HepG2 (cell line): ENCODE measurements around the gene MRM2. TPM values are rescaled to one million over a fixed set of nuclear protein-coding genes. Genes with fewer than 3 reads are reported as not detected.

Experiments
- ATAC-seq: fragments of 200-7000 bp; cut with Tn5 transposase; 3 replicates; pipeline ENCODE4 v1.9.1; 2020; ENCODE audit warnings: mild to moderate bottlenecking, moderate library complexity
- BruUV-seq: library from RNA; stranded (reverse); fragments of 400-500 nt; replicated peaks from 2 replicates; lab custom pipeline; 2021; lab: Mats Ljungman, UMichigan
- CTCF ChIA-PET: fragments of 300-600 bp; formaldehyde crosslinking; extraction: SDS; loops from one replicate; lab custom pipeline; 2021; ENCODE audit warnings: low total read pairs, inconsistent platforms, low intra/inter-chr PET ratio; lab: Yijun Ruan, JAX
- POLR2A ChIA-PET: fragments of 350-600 bp; sonication (Branson Sonifier 250); formaldehyde crosslinking; loops from one replicate; lab custom pipeline; 2020; ENCODE audit warnings: antibody characterized with exemption, inconsistent platforms; lab: Yijun Ruan, JAX
- DNase-seq: peaks from one replicate; pipeline ENCODE4 v3.0.0-alpha.2; 2015; ENCODE audit warnings: low spot score
- FAIRE-seq: peaks from 3 replicates; lab custom pipeline; 2011; peaks lifted over from hg19 to GRCh38; lab: Jason Lieb, UNC
- H2AFZ ChIP-seq: one replicate; pipeline ENCODE4 v1.6.1; 2011; ENCODE audit warnings: low read length, inconsistent platforms
- H3K27ac ChIP-seq: fragments of 300-600 bp; 3 replicates; pipeline ENCODE4 v1.8.0; 2011; ENCODE audit warnings: mixed run types, mild to moderate bottlenecking, mixed read lengths, low read length, inconsistent platforms; ENCODE audit not compliant: insufficient read depth; ENCODE audit errors: extremely low read length
- H3K27me3 ChIP-seq, 2 experiments: fragments of 200-600 bp in 1 of 2; 2 replicates in 1 of 2; 3 replicates in 1 of 2; pipeline versions ENCODE4 v1.6.0 to v1.8.0; 2011; ENCODE audit warnings: low read length in 2 of 2, mild to moderate bottlenecking in 2 of 2, moderate library complexity in 2 of 2, inconsistent platforms in 1 of 2; ENCODE audit not compliant: insufficient read depth in 2 of 2, control insufficient read depth in 1 of 2
- H3K36me3 ChIP-seq, 2 experiments: fragments of 200-600 bp in 1 of 2; replicated peaks in 1 of 2; 2 replicates in 1 of 2; 3 replicates in 1 of 2; pipeline versions ENCODE4 v1.5.1 to v1.8.0; 2011; ENCODE audit warnings: low read length in 2 of 2, inconsistent platforms in 1 of 2; ENCODE audit not compliant: insufficient read depth in 2 of 2, control insufficient read depth in 1 of 2
- H3K4me1 ChIP-seq: 2 replicates; pipeline ENCODE4 v1.5.1; 2012; ENCODE audit warnings: low read length, inconsistent platforms; ENCODE audit not compliant: insufficient read depth
- H3K4me2 ChIP-seq: 2 replicates; pipeline ENCODE4 v1.6.0; 2011; ENCODE audit warnings: low read depth, low read length, inconsistent platforms
- H3K4me3 ChIP-seq, 3 experiments: fragments of 200-600 bp in 1 of 3; sonication (generic), shearing (Covaris generic) in 1 of 3; replicated peaks in 1 of 3; 2 replicates each; pipeline ENCODE4 v1.5.1; 2011 to 2016; ENCODE audit warnings: low read length in 3 of 3, inconsistent platforms in 2 of 3, low read depth in 2 of 3, mild to moderate bottlenecking in 2 of 3, control low read depth in 1 of 3, mixed read lengths in 1 of 3; ENCODE audit not compliant: insufficient read depth in 1 of 3
- H3K79me2 ChIP-seq: one replicate; pipeline ENCODE4 v1.6.1; 2011; ENCODE audit warnings: low read length, inconsistent platforms; ENCODE audit not compliant: insufficient read depth
- H3K9ac ChIP-seq: 2 replicates; pipeline ENCODE4 v1.6.0; 2011; ENCODE audit warnings: mild to moderate bottlenecking, low read depth, low read length, inconsistent platforms; ENCODE audit not compliant: insufficient read depth
- H3K9me3 ChIP-seq: 2 replicates; pipeline ENCODE4 v1.5.1; 2012; ENCODE audit warnings: mild to moderate bottlenecking, low read length
- H4K20me1 ChIP-seq: 2 replicates; pipeline ENCODE4 v1.6.0; 2011; ENCODE audit warnings: inconsistent platforms, mild to moderate bottlenecking, low read length, moderate library complexity; ENCODE audit not compliant: insufficient read depth
- ARID5B ChIP-seq: IDR thresholded peaks from 2 replicates; pipeline ENCODE4 v1.4.0; 2020; ENCODE audit warnings: mild to moderate bottlenecking, missing genetic modification reagents
- DR1 ChIP-seq: sonication (generic); formaldehyde crosslinking; IDR thresholded peaks from 2 replicates; pipeline ENCODE4 v1.8.0; 2021; ENCODE audit warnings: mild to moderate bottlenecking, missing genetic modification reagents, inconsistent platforms
- KDM3A ChIP-seq: IDR thresholded peaks from 2 replicates; pipeline ENCODE4 v1.6.1; 2018; ENCODE audit warnings: low read depth, missing compliant biosample characterization
- KMT2A ChIP-seq: sonication (generic); formaldehyde crosslinking; IDR thresholded peaks from 2 replicates; pipeline ENCODE4 v1.4.0; 2020; ENCODE audit warnings: missing genetic modification reagents
- PBX3 ChIP-seq: sonication (generic); formaldehyde crosslinking; IDR thresholded peaks from 2 replicates; pipeline ENCODE4 v1.8.1; 2023; ENCODE audit warnings: missing genetic modification reagents, inconsistent platforms, borderline replicate concordance
- STAT6 ChIP-seq: sonication (generic); formaldehyde crosslinking; IDR thresholded peaks from 2 replicates; pipeline ENCODE4 v1.4.0; 2020; ENCODE audit warnings: missing genetic modification reagents, mild to moderate bottlenecking, borderline replicate concordance
- TBL1XR1 ChIP-seq: fragments of 150-350 bp; IDR thresholded peaks from 2 replicates; pipeline ENCODE4 v1.6.1; 2014; ENCODE audit warnings: borderline replicate concordance, low read length; ENCODE audit not compliant: partially characterized antibody
- TFE3 ChIP-seq: IDR thresholded peaks from 2 replicates; pipeline ENCODE4 v1.6.1; 2016
- USF2 ChIP-seq, 2 experiments: sonication (generic) in 1 of 2; formaldehyde crosslinking in 1 of 2; IDR thresholded peaks; 2 replicates each; pipeline versions ENCODE4 v1.5.1 to v1.6.1; 2011 to 2020; ENCODE audit warnings: borderline replicate concordance in 1 of 2, low read depth in 1 of 2, low read length in 1 of 2, mild to moderate bottlenecking in 1 of 2, missing genetic modification reagents in 1 of 2, moderate library complexity in 1 of 2
- WGBS: methylation state at CpG from one replicate; pipeline ENCODE4 v1.1.6; 2017; ENCODE audit warnings: low lambda C conversion rate; 5-methylcytosine and 5-hydroxymethylcytosine counted together
- in situ Hi-C: cut with HindIII; loops from 2 replicates; pipeline ENCODE4 v1.10.0; 2017; ENCODE audit warnings: low pct_unique_long_range_greater_than_20kb; ENCODE audit not compliant: extremely low pct_ligation_motif_present
- intact Hi-C: fragments of 100-400 bp; cut with micrococcal nuclease; formaldehyde crosslinking; loops from one replicate; pipeline ENCODE4 v1.10.0; 2022; ENCODE audit not compliant: unreplicated experiment
- polyA plus RNA-seq, 8 experiments: library from polyadenylated mRNA; depleted of rRNA in 3 of 8; stranded (reverse) in 7 of 8; unstranded in 1 of 8; fragments of >200 nt; fragmentation: Illumina TruSeq in 4 of 8; extraction: Trizol in 4 of 8; gene quantifications; 2 replicates each; pipeline versions ENCODE4 v1.2.1 to v1.2.3, GENCODE V29; 2011 to 2016; ENCODE audit warnings: low read depth in 4 of 8, missing spikeins in 1 of 8, mixed read lengths in 1 of 8; ENCODE audit not compliant: insufficient read depth in 1 of 8
- total RNA-seq, 5 experiments: library from RNA; depleted of rRNA; stranded (reverse); fragments of >200 nt; fragmentation: Illumina TruSeq; extraction: Trizol; gene quantifications; 2 replicates each; pipeline ENCODE4 v1.2.3, GENCODE V29; 2016; ENCODE audit warnings: low read depth in 1 of 5

Gene MRM2
- total and polyA plus RNA-seq, 2 of the 13 experiments (the other 11 are each of a cell fraction or from before 2014, with no cell fraction given), result 13.2 to 34.2 TPM

GRCh38 chr7:2283074-2283473 lies 41.1 kb upstream of the MRM2 start (continued):
- TF ChIP-seq TFE3 (CRISPR knock-in tag), result no peak
- TF ChIP-seq USF2 (IDR thresholded peaks at IDR 0.05; ENCODE audit: low read depth, low read length), result no peak
- no peak for TF ChIP-seq USF2 (CRISPR knock-in tag; IDR thresholded peaks at IDR 0.05; ENCODE audit: borderline replicate concordance)

- Histone ChIP-seq H3K4me2 (no peak overlapping the region), H3K4me1 (peaks cover 42% of the 10 kb centered on the region), H3K27ac (no peak overlapping the region), H3K36me3 (peaks cover 3 to 4% of the 10 kb centered on the region in 2 experiments; a peak in 2 of 5 replicates), H3K27me3 (no peaks in the 10 kb centered on the region), H3K9me3 (no peaks in the 10 kb centered on the region), H3K4me3 (no peak overlapping the region), H2AFZ (no peak overlapping the region), H4K20me1 (no peaks in the 10 kb centered on the region), H3K79me2 (peaks cover 17% of the 10 kb centered on the region), H3K9ac (no peak overlapping the region)
- FAIRE-seq (no peak), DNase-seq (no peak), ATAC-seq (no peak)
- intact Hi-C loops, result no loop called here
- ChIA-PET POLR2A (no interaction called here), CTCF (no interaction called here)
- in situ Hi-C loops, result no loop called here
- 83% methylated on average over 13 of the region's 14 CpGs for WGBS
- BruUV-seq, result no TSS peak
- TF ChIP-seq PBX3 (no peak), STAT6 (CRISPR knock-in tag) (no peak), KDM3A (no peak), ARID5B (CRISPR knock-in tag) (no peak), DR1 (CRISPR knock-in tag) (no peak), TBL1XR1 (no peak), KMT2A (CRISPR knock-in tag) (no peak)
Observed at GRCh38 chr7:2282185-2282751, 40.3 kb upstream of the MRM2 start.
